Effector memory CD4-positive, alpha-beta T cell (primary cell): ENCODE measurements around the gene HECA.

Experiments used
- DNase-seq, 3 donors: peaks; one replicate each; pipeline ENCODE4 v3.0.0-alpha.2; 2020
- H3K27ac ChIP-seq: 2 replicates; pipeline ENCODE4 v1.7.0; 2013; ENCODE audit warnings: mild to moderate bottlenecking, low read length, moderate library complexity; ENCODE audit not compliant: insufficient read depth, poor library complexity, severe bottlenecking
- H3K27me3 ChIP-seq: replicated peaks from 2 replicates; pipeline ENCODE4 v1.7.0; 2013; ENCODE audit warnings: mild to moderate bottlenecking, low read length; ENCODE audit not compliant: insufficient read depth, control insufficient read depth, poor library complexity, severe bottlenecking
- H3K36me3 ChIP-seq: 2 replicates; pipeline ENCODE4 v1.7.0; 2013; ENCODE audit warnings: mild to moderate bottlenecking, low read length, moderate library complexity; ENCODE audit not compliant: control insufficient read depth, insufficient read depth
- H3K4me1 ChIP-seq: 2 replicates; pipeline ENCODE4 v1.7.0; 2013; ENCODE audit warnings: low read length, mild to moderate bottlenecking; ENCODE audit not compliant: control insufficient read depth, insufficient read depth, poor library complexity, severe bottlenecking
- H3K4me3 ChIP-seq: 2 replicates; pipeline ENCODE4 v1.7.0; 2013; ENCODE audit warnings: low read length, low read depth, mild to moderate bottlenecking; ENCODE audit not compliant: insufficient read depth, poor library complexity, severe bottlenecking
- H3K9me3 ChIP-seq: 2 replicates; pipeline ENCODE4 v1.7.0; 2013; ENCODE audit warnings: mild to moderate bottlenecking, low read length, moderate library complexity; ENCODE audit not compliant: control insufficient read depth

The HECA gene

GRCh38 chr6:139172567-139172966 lies 37.7 kb downstream of the HECA start:
- no peak overlapping the region for H3K4me3 ChIP-seq
- no peaks in the 10 kb centered on the region for H3K9me3 ChIP-seq
- peaks cover 59% of the 10 kb centered on the region for H3K4me1 ChIP-seq
- peaks cover 31% of the 10 kb centered on the region for H3K36me3 ChIP-seq
- peak overlapping the region; percentile 21 for H3K27ac ChIP-seq
- no peak for DNase-seq
- H3K27me3 ChIP-seq, result no peaks in the 10 kb centered on the region

- H3K36me3 ChIP-seq, result peaks cover 32% of the 10 kb centered on the region
- H3K4me3 ChIP-seq, result no peak overlapping the region
- no peaks in the 10 kb centered on the region for H3K9me3 ChIP-seq
- H3K27ac ChIP-seq, result peak overlapping the region; percentile 21
- peaks cover 55% of the 10 kb centered on the region for H3K4me1 ChIP-seq
- no peaks in the 10 kb centered on the region for H3K27me3 ChIP-seq
- DNase-seq, result no peak
These were observed 38.3 kb downstream of the HECA start for GRCh38 chr6:139173172-139173571.

GRCh38 chr6:139173822-139174221 lies 38.9 kb downstream of the HECA start:
- Histone ChIP-seq H3K36me3 (peaks cover 35% of the 10 kb centered on the region), H3K4me1 (peaks cover 55% of the 10 kb centered on the region), H3K9me3 (no peaks in the 10 kb centered on the region), H3K27me3 (no peaks in the 10 kb centered on the region), H3K27ac (peak overlapping the region; percentile 23), H3K4me3 (no peak overlapping the region)
- DNase-seq, result no peak

- H3K27me3 ChIP-seq, result no peaks in the 10 kb centered on the region
- H3K36me3 ChIP-seq, result peaks cover 45% of the 10 kb centered on the region
- peak overlapping the region; percentile 11 for H3K27ac ChIP-seq
- H3K4me3 ChIP-seq, result no peak overlapping the region
- no peaks in the 10 kb centered on the region for H3K9me3 ChIP-seq
- peaks cover 47% of the 10 kb centered on the region for H3K4me1 ChIP-seq
- DNase-seq, result no peak
These were observed 40.1 kb downstream of the HECA start for GRCh38 chr6:139174961-139175360.

- no peak for DNase-seq
- Histone ChIP-seq H3K4me3 (no peak overlapping the region), H3K27me3 (no peaks in the 10 kb centered on the region), H3K36me3 (peaks cover 50% of the 10 kb centered on the region), H3K4me1 (peaks cover 42% of the 10 kb centered on the region), H3K9me3 (no peaks in the 10 kb centered on the region), H3K27ac (peak overlapping the region; percentile 11)
These were observed 40.6 kb downstream of the HECA start for GRCh38 chr6:139175389-139175948.

- no peak overlapping the region for H3K4me3 ChIP-seq
- no peaks in the 10 kb centered on the region for H3K27me3 ChIP-seq
- peaks cover 5% of the 10 kb centered on the region for H3K4me1 ChIP-seq
- peaks cover 54% of the 10 kb centered on the region for H3K36me3 ChIP-seq
- H3K9me3 ChIP-seq, result no peaks in the 10 kb centered on the region
- no peak overlapping the region for H3K27ac ChIP-seq
- DNase-seq, result no peak
These were observed 46.4 kb downstream of the HECA start for GRCh38 chr6:139181236-139181635.

- Histone ChIP-seq H3K36me3 (peaks cover 31% of the 10 kb centered on the region), H3K9me3 (no peaks in the 10 kb centered on the region), H3K4me1 (no peaks in the 10 kb centered on the region), H3K4me3 (no peak overlapping the region), H3K27ac (no peak overlapping the region), H3K27me3 (no peaks in the 10 kb centered on the region)
- DNase-seq, result no peak
These were observed 49.2 kb downstream of the HECA start for GRCh38 chr6:139184047-139184446.

- no peak overlapping the region for H3K4me3 ChIP-seq
- H3K4me1 ChIP-seq, result no peaks in the 10 kb centered on the region
These were observed 49.6 kb downstream of the HECA start for GRCh38 chr6:139184459-139184858.

GRCh38 chr6:139186242-139186641 lies 51.4 kb downstream of the HECA start:
- DNase-seq, result no peak
- H3K27ac ChIP-seq, result no peak overlapping the region
- no peaks in the 10 kb centered on the region for H3K4me1 ChIP-seq
- no peaks in the 10 kb centered on the region for H3K27me3 ChIP-seq
- no peaks in the 10 kb centered on the region for H3K9me3 ChIP-seq
- no peak overlapping the region for H3K4me3 ChIP-seq
- H3K36me3 ChIP-seq, result peaks cover 11% of the 10 kb centered on the region

More at GRCh38 chr6:139184459-139184858, 49.6 kb downstream of the HECA start:
- H3K27me3 ChIP-seq, result no peaks in the 10 kb centered on the region
- no peaks in the 10 kb centered on the region for H3K9me3 ChIP-seq
- H3K36me3 ChIP-seq, result peaks cover 27% of the 10 kb centered on the region
- no peak for DNase-seq
- no peak overlapping the region for H3K27ac ChIP-seq

- H3K36me3 ChIP-seq, result peaks cover 6% of the 10 kb centered on the region
- H3K4me3 ChIP-seq, result no peak overlapping the region
- no peaks in the 10 kb centered on the region for H3K4me1 ChIP-seq
- H3K27me3 ChIP-seq, result no peaks in the 10 kb centered on the region
- no peak overlapping the region for H3K27ac ChIP-seq
- no peak for DNase-seq
- no peaks in the 10 kb centered on the region for H3K9me3 ChIP-seq
These were observed 51.8 kb downstream of the HECA start for GRCh38 chr6:139186692-139187091.
